Activated T-cell treated with anti-CD3 and anti-CD28 coated beads, Interleukin-2, amount 50 U/mL, for 72 hours (primary cell): ENCODE results near the gene PLEKHA7. TPM values are rescaled to one million over a fixed set of nuclear protein-coding genes. Genes with fewer than 3 reads are reported as not detected.

Experiments used
- ATAC-seq, 2 donors: fragments of 150-1000 bp; cut with Tn5 transposase; replicated peaks in 1 of 2; 2 replicates each; pipeline ENCODE4 v1.10.0; 2021; ENCODE audit warnings: moderate library complexity in 2 of 2, mild to moderate bottlenecking in 1 of 2
- DNase-seq, 2 donors: peaks; one replicate each; pipeline ENCODE4 v3.0.0; 2021 to 2022; ENCODE audit warnings: mixed read lengths in 1 of 2
- H3K27ac Mint-ChIP-seq: one replicate; pipeline ENCODE4 v1.8.0; 2022; ENCODE audit warnings: mild to moderate bottlenecking, moderate library complexity, mixed read lengths
- H3K27me3 Mint-ChIP-seq: one replicate; pipeline ENCODE4 v1.8.0; 2022; ENCODE audit warnings: low read depth, mixed read lengths
- H3K36me3 Mint-ChIP-seq, 2 donors: one replicate each; pipeline ENCODE4 v1.8.0; 2022; ENCODE audit warnings: mixed read lengths in 2 of 2, mild to moderate bottlenecking in 1 of 2; ENCODE audit not compliant: insufficient read depth in 2 of 2
- H3K4me1 Mint-ChIP-seq: one replicate; pipeline ENCODE4 v1.8.0; 2022; ENCODE audit warnings: low read depth, mixed read lengths
- H3K4me3 Mint-ChIP-seq, 2 donors: one replicate each; pipeline ENCODE4 v1.8.0; 2022; ENCODE audit warnings: mild to moderate bottlenecking in 2 of 2, mixed read lengths in 2 of 2, moderate library complexity in 2 of 2
- H3K9me3 Mint-ChIP-seq, 2 donors: one replicate each; pipeline ENCODE4 v1.8.0; 2022; ENCODE audit warnings: mixed read lengths in 2 of 2
- total RNA-seq, 2 donors: library from RNA; stranded (reverse); gene quantifications; one replicate each; pipeline ENCODE4 v1.2.3, GENCODE V29; 2022

PLEKHA7 gene
- total RNA-seq, 2 donors from 2014 or later, result 6.5 to 11.0 TPM

DNA sequence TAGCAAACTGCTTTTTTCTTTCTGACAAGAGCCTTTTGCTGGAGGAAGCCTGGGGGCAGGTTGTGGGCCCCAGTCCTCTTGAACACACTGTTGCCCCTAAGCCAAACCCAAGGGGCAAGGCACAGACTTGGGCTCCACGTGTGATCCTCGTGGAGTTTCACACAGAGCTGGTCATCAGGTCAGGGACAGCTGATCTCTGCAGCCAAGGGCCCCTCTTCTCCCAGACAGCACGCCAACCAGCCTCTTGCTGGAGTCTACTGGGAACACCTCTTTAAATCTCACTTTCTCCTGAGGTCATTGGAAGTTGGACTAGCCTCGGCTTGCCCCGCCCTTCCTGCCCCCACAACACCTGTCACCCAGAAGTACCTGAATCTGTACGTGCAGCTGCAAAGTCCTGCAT, 235.9 kb downstream of the PLEKHA7 start:
- no peak overlapping the region for H3K4me3 Mint-ChIP-seq
- DNase-seq (no peak), ATAC-seq (no peak)
- H3K4me1 Mint-ChIP-seq, result no peaks in the 10 kb centered on the region
- no peaks in the 10 kb centered on the region for H3K9me3 Mint-ChIP-seq
- no peak overlapping the region for H3K27ac Mint-ChIP-seq
- H3K27me3 Mint-ChIP-seq, result no peaks in the 10 kb centered on the region
- H3K36me3 Mint-ChIP-seq, result no peaks in the 10 kb centered on the region

DNA sequence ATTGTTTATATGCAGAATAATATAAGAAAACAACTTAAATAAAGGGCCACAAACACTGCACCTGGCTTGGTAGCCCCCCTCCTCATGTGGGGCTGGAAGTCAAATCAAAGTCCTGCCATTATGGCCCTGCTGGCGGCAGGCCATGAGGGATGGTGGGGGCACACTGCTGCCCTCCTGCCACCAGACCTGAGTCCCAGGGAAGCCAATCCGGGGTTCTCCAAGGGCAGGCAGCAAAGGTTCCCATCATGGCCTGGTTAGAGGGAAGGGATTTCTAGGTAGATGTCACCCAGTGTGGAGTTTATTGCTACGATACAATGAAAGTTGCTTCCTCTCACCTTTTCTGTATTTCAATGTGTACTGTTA, 236.6 kb downstream of the PLEKHA7 start:
- no peak for DNase-seq
- ATAC-seq, result no peak
- no peak overlapping the region for H3K27ac Mint-ChIP-seq

DNA sequence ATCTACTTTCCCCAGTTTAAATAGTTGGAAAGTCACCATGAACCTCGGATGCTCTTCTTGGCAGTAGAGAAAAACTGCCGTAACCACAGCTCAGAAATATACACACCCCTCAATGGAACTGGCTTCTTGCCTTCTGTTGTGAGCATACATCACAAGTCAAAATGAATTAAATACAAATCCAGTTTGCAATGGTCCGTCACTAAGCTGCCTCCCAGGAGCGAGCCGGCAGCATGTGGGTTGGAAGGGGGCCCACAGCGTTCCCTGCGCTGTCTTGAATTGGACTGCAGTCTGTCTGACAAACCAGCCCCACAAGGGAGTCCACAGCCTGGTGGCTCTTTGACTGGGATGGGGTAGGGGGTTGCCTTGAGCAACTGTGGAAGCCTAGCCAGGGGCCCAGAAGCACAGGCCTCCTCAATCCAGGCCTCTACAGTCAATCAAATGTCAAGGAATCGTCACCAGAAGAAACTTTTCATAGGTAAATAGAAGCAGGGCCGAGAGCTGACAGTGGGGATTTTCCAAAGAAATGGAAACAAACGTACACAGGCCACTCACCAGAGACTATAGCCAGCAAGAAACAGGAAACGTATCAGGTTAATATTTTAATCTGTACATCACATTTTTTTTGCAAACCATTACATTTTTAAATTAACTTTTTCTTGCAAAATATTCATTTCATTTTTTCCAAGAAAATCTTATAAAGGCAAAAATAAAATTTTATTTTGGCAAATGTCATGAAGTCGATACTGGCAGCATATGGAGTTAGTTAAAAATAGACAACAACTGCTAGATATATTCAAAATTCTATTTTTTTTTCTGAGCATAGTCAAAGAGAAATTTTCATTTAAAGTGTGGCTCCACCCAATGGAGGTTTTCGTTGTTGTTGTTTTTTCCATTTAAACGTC, 237.3 kb downstream of the PLEKHA7 start:
- Mint-ChIP-seq H3K4me1 (no peaks in the 10 kb centered on the region), H3K27ac (no peak overlapping the region), H3K4me3 (no peak overlapping the region), H3K27me3 (no peaks in the 10 kb centered on the region), H3K36me3 (no peaks in the 10 kb centered on the region), H3K9me3 (no peaks in the 10 kb centered on the region)
- DNase-seq (no peak), ATAC-seq (no peak)

More for the DNA sequence above, 236.6 kb downstream of the PLEKHA7 start:
- Mint-ChIP-seq H3K4me1 (no peaks in the 10 kb centered on the region), H3K4me3 (no peak overlapping the region), H3K27me3 (no peaks in the 10 kb centered on the region), H3K36me3 (no peaks in the 10 kb centered on the region), H3K9me3 (no peaks in the 10 kb centered on the region)

- H3K4me3 Mint-ChIP-seq, result no peak overlapping the region
- no peak for ATAC-seq
- no peak for DNase-seq
- H3K36me3 Mint-ChIP-seq, result no peaks in the 10 kb centered on the region
- no peaks in the 10 kb centered on the region for H3K4me1 Mint-ChIP-seq
- no peaks in the 10 kb centered on the region for H3K9me3 Mint-ChIP-seq
- no peaks in the 10 kb centered on the region for H3K27me3 Mint-ChIP-seq
- no peak overlapping the region for H3K27ac Mint-ChIP-seq
These were observed 238.5 kb downstream of the PLEKHA7 start for GRCh38 chr11:16775614-16776283.

DNA sequence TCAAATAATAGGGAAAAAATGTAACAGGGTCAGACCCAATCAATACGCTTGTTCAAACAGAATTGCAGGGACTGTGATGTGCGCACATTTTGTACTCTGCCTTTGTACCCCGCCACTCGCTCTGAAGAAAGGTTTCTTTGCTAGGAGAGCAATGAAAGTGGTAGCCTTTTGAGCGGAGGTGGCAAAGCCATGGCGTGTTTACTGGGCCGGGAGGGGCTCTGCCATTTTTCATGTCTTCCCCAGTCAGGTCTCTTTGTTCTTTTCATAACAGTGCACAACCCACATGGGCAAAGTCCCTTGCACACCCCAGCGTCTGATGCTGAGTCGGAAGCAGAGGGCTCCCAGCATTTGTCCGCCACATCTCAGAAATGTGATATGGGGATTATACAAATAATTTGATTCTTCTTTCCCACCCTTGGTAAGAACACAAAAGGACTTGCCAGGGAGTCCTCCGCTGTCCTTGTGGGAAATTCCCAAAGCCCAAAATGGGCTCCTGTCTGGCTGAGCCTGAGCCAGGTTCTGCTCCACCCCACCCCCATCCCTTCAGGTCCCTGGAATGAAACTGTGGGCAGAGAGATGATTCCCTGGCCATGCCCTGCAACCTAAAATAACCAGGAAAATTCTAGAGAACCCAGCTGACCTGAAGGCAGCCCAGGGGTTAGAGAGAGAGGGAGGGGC, 239.1 kb downstream of the PLEKHA7 start:
- Mint-ChIP-seq H3K4me3 (no peak overlapping the region), H3K27me3 (no peaks in the 10 kb centered on the region), H3K27ac (no peak overlapping the region), H3K9me3 (no peaks in the 10 kb centered on the region), H3K36me3 (no peaks in the 10 kb centered on the region), H3K4me1 (no peaks in the 10 kb centered on the region)
- DNase-seq, result no peak
- no peak for ATAC-seq

DNA sequence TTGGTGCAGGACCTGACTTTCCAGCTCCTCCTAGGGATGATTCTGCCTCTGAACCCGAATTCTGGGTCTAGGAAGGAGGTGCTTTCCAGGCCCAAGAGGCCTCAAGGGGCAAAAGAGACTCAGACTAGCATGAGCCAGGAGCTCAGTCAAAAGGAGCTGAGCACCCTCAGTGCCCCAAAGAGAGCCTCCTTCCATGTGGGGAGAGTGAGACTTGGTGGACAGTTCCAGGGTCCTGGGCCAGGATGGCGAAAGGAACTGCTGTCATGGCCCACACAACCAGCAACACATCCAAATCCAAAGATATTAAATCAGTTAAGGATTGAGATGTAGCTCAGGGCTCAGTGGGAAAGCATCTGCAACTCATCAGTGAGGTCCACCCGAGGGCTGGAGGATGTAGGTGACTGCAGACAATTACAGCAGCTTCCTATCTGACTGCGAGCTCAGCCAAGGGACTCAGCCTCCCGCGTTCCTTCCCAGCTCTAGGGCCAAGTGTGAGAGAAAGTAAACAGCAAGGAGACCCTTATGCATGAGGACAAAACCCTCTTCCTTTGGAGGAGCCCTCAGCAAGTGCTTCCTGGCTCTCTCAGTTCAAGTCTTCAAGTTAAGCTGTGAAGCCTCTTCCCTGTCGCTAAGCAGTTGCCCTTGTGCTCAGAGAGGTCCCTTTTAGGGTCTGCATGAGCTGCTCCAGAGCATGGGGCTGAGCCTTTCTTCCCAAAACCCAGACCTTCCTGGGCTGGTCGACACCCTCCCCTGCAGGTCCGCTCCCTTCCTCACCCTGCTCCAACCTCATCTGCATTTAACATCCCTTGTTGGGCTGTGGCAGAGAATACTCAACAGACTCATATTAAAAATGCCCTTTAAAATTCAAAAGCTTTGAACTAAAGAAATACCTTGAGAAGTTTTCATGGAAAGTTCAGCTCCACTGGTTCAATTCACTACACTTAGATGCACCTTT, 240.0 kb downstream of the PLEKHA7 start:
- Mint-ChIP-seq H3K4me1 (no peaks in the 10 kb centered on the region), H3K27me3 (no peaks in the 10 kb centered on the region), H3K36me3 (no peaks in the 10 kb centered on the region), H3K4me3 (no peak overlapping the region), H3K9me3 (no peaks in the 10 kb centered on the region), H3K27ac (no peak overlapping the region)
- ATAC-seq (no peak), DNase-seq (no peak)

- no peak for DNase-seq
- no peak for ATAC-seq
- Mint-ChIP-seq H3K27me3 (no peaks in the 10 kb centered on the region), H3K9me3 (no peaks in the 10 kb centered on the region), H3K4me1 (no peaks in the 10 kb centered on the region), H3K4me3 (no peak overlapping the region), H3K36me3 (no peaks in the 10 kb centered on the region), H3K27ac (no peak overlapping the region)
These were observed 242.1 kb downstream of the PLEKHA7 start for GRCh38 chr11:16772141-16772512.

GRCh38 chr11:16771350-16772140, 242.7 kb downstream of the PLEKHA7 start:
- Mint-ChIP-seq H3K27me3 (no peaks in the 10 kb centered on the region), H3K4me1 (no peaks in the 10 kb centered on the region), H3K4me3 (no peak overlapping the region), H3K27ac (no peak overlapping the region), H3K9me3 (no peaks in the 10 kb centered on the region), H3K36me3 (no peaks in the 10 kb centered on the region)
- DNase-seq (no peak), ATAC-seq (peak in 1 of 2 donors; percentile 28)

- Mint-ChIP-seq H3K4me1 (no peaks in the 10 kb centered on the region), H3K27ac (no peak overlapping the region), H3K9me3 (no peaks in the 10 kb centered on the region), H3K4me3 (no peak overlapping the region), H3K36me3 (no peaks in the 10 kb centered on the region), H3K27me3 (no peaks in the 10 kb centered on the region)
- ATAC-seq (no peak), DNase-seq (no peak)
These were observed 244.2 kb downstream of the PLEKHA7 start for GRCh38 chr11:16770016-16770415.

DNA sequence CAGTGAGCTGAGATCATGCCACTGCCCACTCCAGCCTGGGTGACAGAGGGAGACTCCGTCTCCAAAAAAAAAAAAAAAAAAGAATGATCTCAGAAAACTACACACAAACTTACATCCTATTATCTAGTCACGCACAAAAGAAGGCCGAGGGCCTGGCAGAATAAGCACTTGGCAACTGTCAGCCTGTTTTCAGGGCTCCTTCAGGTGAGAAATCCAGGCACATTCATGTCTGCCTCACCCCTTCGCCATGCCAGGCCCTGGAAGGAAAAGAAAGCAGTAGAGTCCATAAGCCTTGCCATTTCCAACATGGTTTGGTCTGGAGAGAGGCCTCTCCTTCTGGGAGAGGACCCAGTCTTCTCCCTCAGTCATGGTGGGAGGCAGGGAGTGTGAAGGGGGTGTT, 244.8 kb downstream of the PLEKHA7 start:
- H3K9me3 Mint-ChIP-seq, result no peaks in the 10 kb centered on the region
- DNase-seq (no peak), ATAC-seq (no peak)
- H3K4me1 Mint-ChIP-seq, result no peaks in the 10 kb centered on the region
- H3K27ac Mint-ChIP-seq, result no peak overlapping the region
- H3K36me3 Mint-ChIP-seq, result no peaks in the 10 kb centered on the region
- H3K4me3 Mint-ChIP-seq, result no peak overlapping the region
- no peaks in the 10 kb centered on the region for H3K27me3 Mint-ChIP-seq

DNA sequence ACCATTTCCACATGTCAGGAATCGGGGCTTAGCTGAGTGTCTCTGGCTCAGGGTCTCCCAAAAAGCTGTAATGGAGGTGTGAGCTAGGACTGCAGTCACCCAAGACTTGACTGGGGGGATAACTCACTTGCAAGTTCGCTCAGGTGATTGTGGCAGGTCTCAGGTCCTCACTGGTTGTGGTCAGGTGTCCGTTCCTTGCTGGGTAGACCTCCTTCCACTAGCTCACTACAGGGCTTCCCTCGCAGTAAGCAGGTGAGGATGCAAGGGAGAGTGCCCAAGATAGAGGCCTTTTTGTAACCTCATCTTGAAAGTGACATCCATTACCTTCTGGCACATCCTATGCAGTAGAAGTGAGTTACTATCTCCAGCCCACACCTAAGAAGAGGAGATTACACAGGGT, 246.3 kb downstream of the PLEKHA7 start:
- Mint-ChIP-seq H3K4me3 (no peak overlapping the region), H3K4me1 (no peaks in the 10 kb centered on the region), H3K36me3 (no peaks in the 10 kb centered on the region), H3K27ac (no peak overlapping the region), H3K27me3 (no peaks in the 10 kb centered on the region), H3K9me3 (no peaks in the 10 kb centered on the region)
- no peak for DNase-seq
- no peak for ATAC-seq

DNA sequence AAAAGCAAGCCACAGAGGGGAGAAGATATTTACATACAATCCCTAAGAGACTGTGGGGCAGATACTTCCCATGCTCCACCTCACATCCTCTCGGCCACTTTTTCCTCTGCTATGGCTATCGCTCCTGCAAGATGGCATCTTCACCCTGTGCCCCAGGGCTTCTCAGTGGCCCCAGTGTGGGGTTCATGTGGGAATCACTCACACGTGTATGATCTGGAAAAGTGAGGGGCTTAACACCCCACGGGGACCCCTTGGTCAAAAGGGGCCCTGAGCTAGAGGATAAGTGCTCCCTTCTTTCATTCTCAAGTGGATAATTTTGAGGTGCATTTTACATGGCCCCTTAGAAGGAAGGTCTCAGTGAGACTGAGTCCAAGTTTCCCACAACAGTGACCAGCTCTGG, 247.1 kb downstream of the PLEKHA7 start:
- ATAC-seq (no peak), DNase-seq (no peak)
- no peaks in the 10 kb centered on the region for H3K27me3 Mint-ChIP-seq
- H3K27ac Mint-ChIP-seq, result no peak overlapping the region
- H3K9me3 Mint-ChIP-seq, result no peaks in the 10 kb centered on the region
- H3K36me3 Mint-ChIP-seq, result no peaks in the 10 kb centered on the region
- H3K4me3 Mint-ChIP-seq, result no peak overlapping the region
- no peaks in the 10 kb centered on the region for H3K4me1 Mint-ChIP-seq
